ENCODE results near the gene HFM1. TPM values are rescaled to one million over a fixed set of nuclear protein-coding genes. Genes with fewer than 3 reads are reported as not detected.
"Not testable (repeated sequence)": the region's sequence is repeated elsewhere in the genome, so short reads cannot be mapped to it uniquely, and the experiment has no call there.

The HFM1 gene
- total RNA-seq, 3 donors from 2014 or later (not counting 1 experiment from before 2014, with no cell fraction given): 0.86 TPM; not detected in 2

GRCh38 chr1:91440847-91441246, 36.2 kb upstream of the HFM1 start:
- Histone ChIP-seq H3K4me1 (ENCODE audit: control insufficient read depth, insufficient read depth, low read length) (no peaks in the 10 kb centered on the region), H3K36me3 (ENCODE audit: control insufficient read depth, insufficient read depth, low read length) (no peaks in the 10 kb centered on the region), H3K4me3 (ENCODE audit: low read length) (no peak overlapping the region), H3K27me3 (ENCODE audit: control insufficient read depth, insufficient read depth, low read length) (no peaks in the 10 kb centered on the region), H3K9me3 (ENCODE audit: control insufficient read depth, insufficient read depth, low read length) (no peaks in the 10 kb centered on the region), H3K27ac (ENCODE audit: low read length) (no peak overlapping the region)
- DNase-seq (no peak), ATAC-seq (no peak)
- peaks cover 0 to 2% of the 10 kb centered on the region in 2 donors for H3K9me3 Mint-ChIP-seq
- H3K4me3 Mint-ChIP-seq: no peak overlapping the region
- H3K36me3 Mint-ChIP-seq: no peaks in the 10 kb centered on the region
- WGBS (ENCODE audit: insufficient coverage): no CpG with 5 or more reads among the region's 1 CpG
- intact Hi-C loops (cut with micrococcal nuclease): no loop called here
- no peak for TF ChIP-seq CTCF (IDR thresholded peaks at IDR 0.05)
- H3K4me1 Mint-ChIP-seq: no peaks in the 10 kb centered on the region
- no peak overlapping the region for H3K27ac Mint-ChIP-seq
- peaks cover 28 to 37% of the 10 kb centered on the region in 2 donors for H3K27me3 Mint-ChIP-seq (ENCODE audit: low read depth in 2 of 2)

- no peak for DNase-seq
- no peak for ATAC-seq
- Mint-ChIP-seq H3K36me3 (no peaks in the 10 kb centered on the region), H3K9me3 (peaks cover 0 to 2% of the 10 kb centered on the region in 2 donors), H3K27me3 (ENCODE audit: low read depth in 2 of 2) (peaks cover 25 to 36% of the 10 kb centered on the region in 2 donors), H3K4me3 (no peak overlapping the region), H3K27ac (no peak overlapping the region), H3K4me1 (no peaks in the 10 kb centered on the region)
- Histone ChIP-seq H3K4me1 (ENCODE audit: control insufficient read depth, insufficient read depth, low read length) (no peaks in the 10 kb centered on the region), H3K4me3 (ENCODE audit: low read length) (no peak overlapping the region), H3K27me3 (ENCODE audit: control insufficient read depth, insufficient read depth, low read length) (peaks cover 2% of the 10 kb centered on the region), H3K36me3 (ENCODE audit: control insufficient read depth, insufficient read depth, low read length) (no peaks in the 10 kb centered on the region), H3K9me3 (ENCODE audit: control insufficient read depth, insufficient read depth, low read length) (no peaks in the 10 kb centered on the region), H3K27ac (ENCODE audit: low read length) (no peak overlapping the region)
- intact Hi-C loops (cut with micrococcal nuclease): no loop called here
- TF ChIP-seq CTCF (IDR thresholded peaks at IDR 0.05): no peak
Observed at GRCh38 chr1:91439016-91439415, 34.4 kb upstream of the HFM1 start.

GRCh38 chr1:91428182-91428798, 23.7 kb upstream of the HFM1 start:
- Histone ChIP-seq H3K27me3 (ENCODE audit: control insufficient read depth, insufficient read depth, low read length) (no peaks in the 10 kb centered on the region), H3K27ac (ENCODE audit: low read length) (no peak overlapping the region), H3K36me3 (ENCODE audit: control insufficient read depth, insufficient read depth, low read length) (no peaks in the 10 kb centered on the region), H3K9me3 (ENCODE audit: control insufficient read depth, insufficient read depth, low read length) (no peaks in the 10 kb centered on the region), H3K4me3 (ENCODE audit: low read length) (no peak overlapping the region), H3K4me1 (ENCODE audit: control insufficient read depth, insufficient read depth, low read length) (no peaks in the 10 kb centered on the region)
- intact Hi-C loops (cut with micrococcal nuclease): no loop called here
- ATAC-seq: no peak
- Mint-ChIP-seq H3K36me3 (no peaks in the 10 kb centered on the region), H3K4me3 (no peak overlapping the region), H3K27ac (no peak overlapping the region), H3K27me3 (ENCODE audit: low read depth in 2 of 2) (peaks cover 29 to 48% of the 10 kb centered on the region in 2 donors), H3K9me3 (no peaks in the 10 kb centered on the region), H3K4me1 (no peaks in the 10 kb centered on the region)
- WGBS (ENCODE audit: insufficient coverage): 80% methylated on average over 13 of the region's 13 CpGs
- no peak for DNase-seq
- no peak for TF ChIP-seq CTCF (IDR thresholded peaks at IDR 0.05)

GRCh38 chr1:91427741-91428140, 23.1 kb upstream of the HFM1 start:
- H3K27ac Mint-ChIP-seq: no peak overlapping the region
- TF ChIP-seq CTCF (IDR thresholded peaks at IDR 0.05): no peak
- ATAC-seq: no peak
- WGBS (ENCODE audit: insufficient coverage): 79% methylated on average over 5 of the region's 13 CpGs
- intact Hi-C loops (cut with micrococcal nuclease): no loop called here
- H3K27me3 Mint-ChIP-seq (ENCODE audit: low read depth in 2 of 2): peaks cover 33 to 52% of the 10 kb centered on the region in 2 donors
- Histone ChIP-seq H3K4me3 (ENCODE audit: low read length) (no peak overlapping the region), H3K4me1 (ENCODE audit: control insufficient read depth, insufficient read depth, low read length) (no peaks in the 10 kb centered on the region), H3K27me3 (ENCODE audit: control insufficient read depth, insufficient read depth, low read length) (no peaks in the 10 kb centered on the region), H3K9me3 (ENCODE audit: control insufficient read depth, insufficient read depth, low read length) (no peaks in the 10 kb centered on the region), H3K27ac (ENCODE audit: low read length) (no peak overlapping the region), H3K36me3 (ENCODE audit: control insufficient read depth, insufficient read depth, low read length) (no peaks in the 10 kb centered on the region)
- no peaks in the 10 kb centered on the region for H3K36me3 Mint-ChIP-seq
- H3K4me3 Mint-ChIP-seq: no peak overlapping the region
- no peak for DNase-seq
- H3K9me3 Mint-ChIP-seq: no peaks in the 10 kb centered on the region
- no peaks in the 10 kb centered on the region for H3K4me1 Mint-ChIP-seq

- H3K4me3 Mint-ChIP-seq; H3K9me3 Mint-ChIP-seq; H3K4me3 ChIP-seq (ENCODE audit: low read length); H3K36me3 ChIP-seq (ENCODE audit: control insufficient read depth, insufficient read depth, low read length); H3K9me3 ChIP-seq (ENCODE audit: control insufficient read depth, insufficient read depth, low read length); H3K4me1 Mint-ChIP-seq; H3K27ac Mint-ChIP-seq; H3K27me3 ChIP-seq (ENCODE audit: control insufficient read depth, insufficient read depth, low read length); ATAC-seq; H3K27ac ChIP-seq (ENCODE audit: low read length); H3K4me1 ChIP-seq (ENCODE audit: control insufficient read depth, insufficient read depth, low read length); H3K36me3 Mint-ChIP-seq; DNase-seq; intact Hi-C loops (cut with micrococcal nuclease): not testable (repeated sequence)
- peaks cover 42 to 60% of the 10 kb centered on the region in 2 donors for H3K27me3 Mint-ChIP-seq (ENCODE audit: low read depth in 2 of 2)
- 100% methylated on average over 1 of the region's 4 CpGs for WGBS (ENCODE audit: insufficient coverage)
Observed at GRCh38 chr1:91422523-91422922, 17.9 kb upstream of the HFM1 start.
